SK-N-SH (cell line): ENCODE data around the gene FRMD5.

ENCODE experiments used
- CTCF ChIP-seq: fragments of 200-600 bp; sonication (generic); IDR thresholded peaks from 2 replicates; pipeline ENCODE4 v1.6.1; 2017; ENCODE audit warnings: antibody characterized with exemption, mild to moderate bottlenecking, moderate library complexity
- EP300 ChIP-seq, 2 experiments: IDR thresholded peaks; 2 replicates each; pipeline versions ENCODE4 v1.4.0 to v1.6.1; 2012; ENCODE audit warnings: borderline replicate concordance in 1 of 2, low read depth in 1 of 2, low read length in 1 of 2
- FOXM1 ChIP-seq: IDR thresholded peaks from 2 replicates; pipeline ENCODE4 v1.4.0; 2012; ENCODE audit warnings: low read depth, mild to moderate bottlenecking
- NFIC ChIP-seq: IDR thresholded peaks from 2 replicates; pipeline ENCODE4 v1.4.0; 2012; ENCODE audit warnings: borderline replicate concordance
- POLR2AphosphoS5 ChIP-seq: IDR thresholded peaks from 2 replicates; pipeline ENCODE4 v1.6.1; 2012; ENCODE audit warnings: low read depth, low read length
- RFX5 ChIP-seq: IDR thresholded peaks from 2 replicates; pipeline ENCODE4 v1.6.1; 2012; ENCODE audit warnings: mild to moderate bottlenecking, improper control_type of control experiment, low read length
- SIN3A ChIP-seq: IDR thresholded peaks from 2 replicates; pipeline ENCODE4 v1.6.1; 2012; ENCODE audit warnings: low read depth, mild to moderate bottlenecking, low read length, moderate library complexity, borderline replicate concordance
- YY1 ChIP-seq: IDR thresholded peaks from 2 replicates; pipeline ENCODE4 v1.4.0; 2012; ENCODE audit warnings: low read depth, mild to moderate bottlenecking
- ZBTB33 ChIP-seq: IDR thresholded peaks from 2 replicates; pipeline ENCODE4 v1.4.0; 2012; ENCODE audit warnings: low read depth, borderline replicate concordance

- no peak for TF ChIP-seq CTCF
- no peak for TF ChIP-seq RFX5
- no peak for TF ChIP-seq SIN3A
- TF ChIP-seq POLR2AphosphoS5 = no peak
- no peak for TF ChIP-seq FOXM1
- TF ChIP-seq ZBTB33 = no peak
- TF ChIP-seq NFIC = no peak
- no peak for TF ChIP-seq YY1
- no peak for TF ChIP-seq EP300 (IDR thresholded peaks at IDR 0.05; ENCODE audit: borderline replicate concordance in 1 of 2, low read depth in 1 of 2, low read length in 1 of 2)
Observed at GRCh38 chr15:43927203-43927602, 267.9 kb downstream of the FRMD5 start.
